Thyroid gland (tissue), 4 donors: Measurements from ENCODE around the gene MICU1.

ENCODE experiments used
- POLR2A ChIP-seq, 2 donors: fragments of 450-650 bp; IDR thresholded peaks; one replicate each; pipeline ENCODE4 v1.6.1; 2017; ENCODE audit warnings: antibody characterized with exemption in 2 of 2, mild to moderate bottlenecking in 2 of 2, moderate library complexity in 1 of 2
- TF ChIP-seq, protein P1 (sequence below), 6 experiments: fragments of 200-600 bp in 3 of 6; fragments of 450-650 bp in 3 of 6; sonication (generic) in 3 of 6; IDR thresholded peaks; one replicate each; pipeline ENCODE4 v1.5.1; 2016 to 2019; ENCODE audit warnings: antibody characterized with exemption in 6 of 6, mild to moderate bottlenecking in 2 of 6, inconsistent platforms in 1 of 6, moderate library complexity in 1 of 6

DNA sequence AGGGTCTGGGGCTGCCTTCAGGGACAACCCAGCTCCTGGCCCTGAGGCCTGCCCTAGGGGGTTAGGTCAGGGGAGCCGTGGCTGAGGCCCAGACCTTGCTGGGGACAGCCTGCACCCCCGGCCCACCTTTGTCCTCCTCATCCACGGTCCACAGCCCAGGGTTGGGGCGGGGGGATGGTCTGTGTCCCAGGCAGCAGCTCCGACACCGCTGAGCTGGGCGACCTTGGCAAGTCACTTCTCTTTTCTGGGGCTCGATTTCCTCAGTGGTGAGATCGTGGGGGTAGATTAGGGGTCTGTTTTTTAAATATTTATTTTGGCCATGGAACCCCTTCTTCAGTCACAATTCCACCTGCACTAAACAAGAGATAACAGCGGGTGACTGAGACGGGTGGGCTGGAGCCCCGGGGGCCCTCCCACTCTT lies 302.1 kb downstream of the MICU1 start:
- TF ChIP-seq, protein P1, sequence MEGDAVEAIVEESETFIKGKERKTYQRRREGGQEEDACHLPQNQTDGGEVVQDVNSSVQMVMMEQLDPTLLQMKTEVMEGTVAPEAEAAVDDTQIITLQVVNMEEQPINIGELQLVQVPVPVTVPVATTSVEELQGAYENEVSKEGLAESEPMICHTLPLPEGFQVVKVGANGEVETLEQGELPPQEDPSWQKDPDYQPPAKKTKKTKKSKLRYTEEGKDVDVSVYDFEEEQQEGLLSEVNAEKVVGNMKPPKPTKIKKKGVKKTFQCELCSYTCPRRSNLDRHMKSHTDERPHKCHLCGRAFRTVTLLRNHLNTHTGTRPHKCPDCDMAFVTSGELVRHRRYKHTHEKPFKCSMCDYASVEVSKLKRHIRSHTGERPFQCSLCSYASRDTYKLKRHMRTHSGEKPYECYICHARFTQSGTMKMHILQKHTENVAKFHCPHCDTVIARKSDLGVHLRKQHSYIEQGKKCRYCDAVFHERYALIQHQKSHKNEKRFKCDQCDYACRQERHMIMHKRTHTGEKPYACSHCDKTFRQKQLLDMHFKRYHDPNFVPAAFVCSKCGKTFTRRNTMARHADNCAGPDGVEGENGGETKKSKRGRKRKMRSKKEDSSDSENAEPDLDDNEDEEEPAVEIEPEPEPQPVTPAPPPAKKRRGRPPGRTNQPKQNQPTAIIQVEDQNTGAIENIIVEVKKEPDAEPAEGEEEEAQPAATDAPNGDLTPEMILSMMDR (IDR thresholded peaks at IDR 0.05): no peak
- TF ChIP-seq POLR2A (IDR thresholded peaks at IDR 0.05): no peak
